ENCODE measurements around the gene TMCC1.

Gene TMCC1

GRCh38 chr3:129610276-129610675, 283.2 kb downstream of the TMCC1 start:
- no peak overlapping the region for H3K4me3 ChIP-seq (ENCODE audit: low read depth, low read length)
- no peak for DNase-seq (ENCODE audit: low read depth)
- TF ChIP-seq CTCF (conservative IDR thresholded peaks at IDR 0.05; ENCODE audit: low read depth, low read length) = no peak

GRCh38 chr3:129609591-129610182, 283.8 kb downstream of the TMCC1 start:
- TF ChIP-seq CTCF (conservative IDR thresholded peaks at IDR 0.05; ENCODE audit: low read depth, low read length) = no peak
- DNase-seq (ENCODE audit: low read depth) = peak; percentile 61
- H3K4me3 ChIP-seq (ENCODE audit: low read depth, low read length) = no peak overlapping the region

- no peak for DNase-seq (ENCODE audit: low read depth)
- no peak overlapping the region for H3K4me3 ChIP-seq (ENCODE audit: low read depth, low read length)
- no peak for TF ChIP-seq CTCF (conservative IDR thresholded peaks at IDR 0.05; ENCODE audit: low read depth, low read length)
These were observed 284.4 kb downstream of the TMCC1 start for GRCh38 chr3:129608936-129609590.

GRCh38 chr3:129608087-129608935, 285.2 kb downstream of the TMCC1 start:
- no peak overlapping the region for H3K4me3 ChIP-seq (ENCODE audit: low read depth, low read length)
- peak; percentile 78 for DNase-seq (ENCODE audit: low read depth)
- peak; percentile 52 for TF ChIP-seq CTCF (conservative IDR thresholded peaks at IDR 0.05; ENCODE audit: low read depth, low read length)

GRCh38 chr3:129607391-129608068, 286.0 kb downstream of the TMCC1 start:
- peak overlapping the region; percentile 72 for H3K4me3 ChIP-seq (ENCODE audit: low read depth, low read length)
- DNase-seq (ENCODE audit: low read depth) = no peak

More at GRCh38 chr3:129607391-129608068, 286.0 kb downstream of the TMCC1 start:
- TF ChIP-seq CTCF (conservative IDR thresholded peaks at IDR 0.05; ENCODE audit: low read depth, low read length) = no peak

All from choroid plexus epithelial cell (primary cell).